Vagina (tissue), 2 donors: ENCODE data around the gene PSRC1. TPM values are rescaled to one million over a fixed set of nuclear protein-coding genes. Genes with fewer than 3 reads are reported as not detected.

ENCODE experiments used
- DNase-seq, 2 donors: peaks; one replicate each; pipeline ENCODE4 v3.0.0-alpha.2; 2017; ENCODE audit errors: extremely low spot score in 2 of 2
- H3K27ac ChIP-seq: fragments of 200-600 bp; sonication (generic); one replicate; pipeline ENCODE4 v1.5.1; 2019
- H3K27me3 ChIP-seq: fragments of 200-600 bp; sonication (generic); one replicate; pipeline ENCODE4 v1.5.1; 2019
- H3K36me3 ChIP-seq, 2 donors: fragments of 200-600 bp; sonication (generic); one replicate each; pipeline ENCODE4 v1.5.1; 2017 to 2019
- H3K4me1 ChIP-seq: fragments of 200-600 bp; sonication (generic); one replicate; pipeline ENCODE4 v1.5.1; 2019
- H3K4me3 ChIP-seq, 2 donors: fragments of 200-600 bp; sonication (generic); 1 replicate in 1 of 2; 2 replicates in 1 of 2; pipeline ENCODE4 v1.5.1; 2016 to 2019
- H3K9me3 ChIP-seq: fragments of 200-600 bp; sonication (generic); one replicate; pipeline ENCODE4 v1.5.1; 2019
- CTCF ChIP-seq, 3 experiments: fragments of 450-650 bp in 2 of 3; fragments of 200-600 bp in 1 of 3; sonication (generic) in 1 of 3; IDR thresholded peaks; one replicate each; pipeline ENCODE4 v1.5.1; 2017 to 2019; ENCODE audit warnings: antibody characterized with exemption in 3 of 3, mild to moderate bottlenecking in 2 of 3, moderate library complexity in 2 of 3
- POLR2A ChIP-seq, 2 donors: fragments of 450-650 bp; IDR thresholded peaks; one replicate each; pipeline ENCODE4 v1.6.1; 2017; ENCODE audit warnings: antibody characterized with exemption in 2 of 2, mild to moderate bottlenecking in 2 of 2, moderate library complexity in 2 of 2
- POLR2AphosphoS5 ChIP-seq, 2 donors: sonication (generic); formaldehyde crosslinking; IDR thresholded peaks; one replicate each; pipeline ENCODE4 v1.9.0; 2017; ENCODE audit warnings: antibody characterized with exemption in 2 of 2, mild to moderate bottlenecking in 2 of 2, low read depth in 1 of 2; ENCODE audit not compliant: insufficient read depth in 1 of 2
- intact Hi-C: fragments of 100-400 bp; cut with DNase I; formaldehyde crosslinking; loops from one replicate; pipeline ENCODE4 v1.15.1; 2023
- total RNA-seq: library from RNA; depleted of rRNA; stranded (reverse); fragments of >200 nt; gene quantifications from one replicate; pipeline ENCODE4 v1.2.3, GENCODE V29; 2016

The PSRC1 gene
- total RNA-seq, 1 donor from 2014 or later: 5.4 TPM

- H3K27ac ChIP-seq: peak overlapping the region; percentile 75
- H3K9me3 ChIP-seq: no peaks in the 10 kb centered on the region
- H3K36me3 ChIP-seq: peaks cover 0 to 11% of the 10 kb centered on the region in 2 donors
- H3K4me1 ChIP-seq: peaks cover 35% of the 10 kb centered on the region
- H3K4me3 ChIP-seq: peak overlapping the region; percentile 11 to 32
- TF ChIP-seq POLR2AphosphoS5 (IDR thresholded peaks at IDR 0.05; ENCODE audit: insufficient read depth in 1 of 2, low read depth in 1 of 2) (no peak), POLR2A (IDR thresholded peaks at IDR 0.05) (no peak), CTCF (IDR thresholded peaks at IDR 0.05) (no peak)
- no peak for DNase-seq
- intact Hi-C loops: no loop called here
- no peaks in the 10 kb centered on the region for H3K27me3 ChIP-seq
These were observed 28.3 kb downstream of the PSRC1 start for GRCh38 chr1:109254621-109255096.

- Histone ChIP-seq H3K27me3 (no peaks in the 10 kb centered on the region), H3K9me3 (no peaks in the 10 kb centered on the region), H3K36me3 (peaks cover 0 to 7% of the 10 kb centered on the region in 2 donors), H3K27ac (peak overlapping the region; percentile 75), H3K4me3 (peak overlapping the region; percentile 10 to 32), H3K4me1 (peaks cover 38% of the 10 kb centered on the region)
- intact Hi-C loops: no loop called here
- DNase-seq: no peak
- no peak for TF ChIP-seq POLR2A (IDR thresholded peaks at IDR 0.05)
- TF ChIP-seq CTCF (IDR thresholded peaks at IDR 0.05): no peak
- TF ChIP-seq POLR2AphosphoS5 (IDR thresholded peaks at IDR 0.05; ENCODE audit: insufficient read depth in 1 of 2, low read depth in 1 of 2): no peak
These were observed 28.9 kb downstream of the PSRC1 start for GRCh38 chr1:109253803-109254620.

GRCh38 chr1:109252893-109253802, 29.8 kb downstream of the PSRC1 start:
- DNase-seq: no peak
- Histone ChIP-seq H3K4me3 (peak overlapping the region; percentile 10 to 32), H3K4me1 (peaks cover 43% of the 10 kb centered on the region)

GRCh38 chr1:109252167-109252892, 30.6 kb downstream of the PSRC1 start:
- intact Hi-C loops: no loop called here
- Histone ChIP-seq H3K4me3 (no peak overlapping the region), H3K4me1 (peaks cover 43% of the 10 kb centered on the region), H3K27me3 (no peaks in the 10 kb centered on the region), H3K27ac (no peak overlapping the region), H3K9me3 (no peaks in the 10 kb centered on the region), H3K36me3 (no peaks in the 10 kb centered on the region)
- no peak for DNase-seq
- no peak for TF ChIP-seq POLR2A (IDR thresholded peaks at IDR 0.05)
- no peak for TF ChIP-seq POLR2AphosphoS5 (IDR thresholded peaks at IDR 0.05; ENCODE audit: insufficient read depth in 1 of 2, low read depth in 1 of 2)
- TF ChIP-seq CTCF (IDR thresholded peaks at IDR 0.05): no peak

More at GRCh38 chr1:109252893-109253802, 29.8 kb downstream of the PSRC1 start:
- TF ChIP-seq CTCF (IDR thresholded peaks at IDR 0.05) (no peak), POLR2AphosphoS5 (IDR thresholded peaks at IDR 0.05; ENCODE audit: insufficient read depth in 1 of 2, low read depth in 1 of 2) (peak; percentile 30 to 34), POLR2A (IDR thresholded peaks at IDR 0.05) (no peak)
- Histone ChIP-seq H3K27ac (peak overlapping the region; percentile 75), H3K36me3 (no peaks in the 10 kb centered on the region), H3K27me3 (no peaks in the 10 kb centered on the region), H3K9me3 (no peaks in the 10 kb centered on the region)
- intact Hi-C loops: no loop called here
